Stimulated activated CD8-positive, alpha-beta memory T cell treated with anti-CD3 and anti-CD28 coated beads, Interleukin-15, amount 100 ng/mL, for 4 hours (primary cell): ENCODE results near the gene MOB3C.

Experiments used
- DNase-seq, 2 donors: peaks; one replicate each; pipeline ENCODE4 v3.0.0-alpha.2; 2020; ENCODE audit warnings: low read depth in 2 of 2

MOB3C gene

DNA sequence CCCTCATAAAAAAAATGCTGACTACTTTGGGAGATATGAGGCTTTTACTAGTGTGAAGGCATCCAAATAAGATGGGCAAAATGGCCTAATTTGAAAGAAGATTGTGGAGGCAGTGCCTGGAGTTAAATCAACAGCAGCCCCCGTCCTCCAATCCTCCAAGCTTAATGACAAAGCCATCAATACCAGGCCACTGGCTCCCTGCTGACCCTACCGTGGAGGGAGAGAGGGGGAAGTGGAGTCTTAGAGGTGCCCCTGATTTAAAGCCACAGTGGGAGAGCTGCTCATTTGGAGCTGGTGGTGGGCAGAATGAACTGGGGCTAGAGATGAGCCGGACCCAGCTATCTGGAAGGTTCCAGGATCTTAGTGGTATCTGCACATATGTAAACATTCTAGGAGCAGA, 40.8 kb downstream of the MOB3C start:
- no peak for DNase-seq

GRCh38 chr1:46575300-46575699, 41.3 kb downstream of the MOB3C start:
- no peak for DNase-seq

DNA sequence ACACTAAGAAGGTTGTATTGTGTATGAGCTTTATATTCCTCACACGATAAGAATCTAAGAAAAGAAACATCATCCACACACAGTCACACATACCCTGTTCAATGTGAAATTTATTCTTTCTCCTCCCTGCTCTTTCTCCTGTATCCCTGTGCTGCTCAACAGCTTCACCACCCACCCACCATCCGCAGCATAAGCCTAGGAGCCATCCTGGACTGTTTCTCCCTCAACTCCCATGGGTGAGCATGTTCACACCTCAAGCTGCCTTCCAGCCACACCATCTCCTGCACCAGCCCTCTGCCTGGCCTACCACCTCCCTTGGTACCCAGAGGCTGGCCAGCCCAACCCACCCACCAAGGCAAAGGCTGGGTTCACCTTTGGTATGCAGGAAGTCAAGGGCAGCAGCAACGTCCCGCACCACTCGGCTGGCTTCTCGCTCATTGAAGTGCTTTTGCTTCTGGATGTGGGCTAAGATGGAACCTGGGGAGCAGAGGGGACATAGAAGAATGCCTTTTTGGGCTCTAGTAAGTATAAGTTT, 44.9 kb downstream of the MOB3C start:
- no peak for DNase-seq

DNA sequence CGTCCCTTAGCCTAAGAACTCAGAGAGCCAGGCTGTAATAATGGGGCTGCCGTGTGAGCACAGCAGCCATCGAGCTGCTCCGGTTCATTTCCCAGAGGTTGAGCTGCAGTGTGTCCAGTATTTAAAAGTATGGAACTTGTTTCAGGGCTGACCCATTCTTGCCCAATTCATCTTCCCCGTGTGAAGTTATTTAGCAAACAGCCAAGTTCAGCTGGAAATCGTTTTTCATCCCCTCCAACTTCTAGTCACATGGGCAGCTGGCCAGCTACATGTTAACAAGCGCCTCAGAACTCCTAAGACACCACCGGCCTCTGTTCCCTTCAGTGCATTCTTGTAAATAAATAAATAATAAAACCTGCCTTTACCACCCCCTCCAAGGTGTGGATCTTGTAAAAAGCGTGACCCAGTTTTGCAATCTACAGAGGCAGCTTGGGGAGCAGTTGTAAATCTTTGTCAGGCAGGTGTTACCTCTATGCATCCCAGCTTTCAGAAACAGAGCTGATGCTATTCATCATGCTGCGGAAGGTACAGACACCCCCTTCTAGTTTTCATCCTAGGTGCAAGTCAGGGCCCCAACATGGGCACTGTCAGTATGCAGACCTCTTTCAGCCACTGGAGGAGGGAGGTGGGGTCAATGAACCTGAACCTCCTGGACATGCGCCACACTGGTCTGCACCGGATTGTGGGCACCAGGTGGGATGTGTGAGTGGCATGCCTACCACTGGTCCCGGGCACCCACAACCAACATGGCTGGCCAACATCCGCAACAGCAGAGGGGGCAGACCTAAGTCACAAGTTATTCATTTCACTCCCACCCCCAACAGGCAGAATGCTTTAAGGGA, 46.5 kb downstream of the MOB3C start:
- no peak for DNase-seq

DNA sequence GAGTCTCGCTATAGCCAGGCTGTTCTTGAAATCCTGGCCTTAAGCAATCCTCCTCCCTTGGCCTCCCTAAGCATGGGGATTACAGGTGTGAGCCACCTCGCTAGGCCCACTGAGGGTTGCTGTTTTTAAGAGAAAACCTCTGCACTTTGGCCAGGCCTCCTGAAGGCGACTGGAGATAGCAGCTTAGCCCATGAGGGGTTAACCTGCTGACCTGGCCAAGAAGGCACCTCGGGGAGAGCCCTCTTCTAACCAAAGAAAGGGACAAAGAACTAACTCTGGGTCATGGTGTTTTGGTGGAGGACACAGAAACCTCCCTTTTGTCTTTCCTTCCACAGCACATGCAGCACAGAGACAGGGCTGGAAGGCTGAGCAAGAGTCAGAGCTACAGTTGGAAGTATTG, 47.5 kb downstream of the MOB3C start:
- no peak for DNase-seq

- no peak for DNase-seq
These were observed 48.1 kb downstream of the MOB3C start for GRCh38 chr1:46568461-46568891.

DNA sequence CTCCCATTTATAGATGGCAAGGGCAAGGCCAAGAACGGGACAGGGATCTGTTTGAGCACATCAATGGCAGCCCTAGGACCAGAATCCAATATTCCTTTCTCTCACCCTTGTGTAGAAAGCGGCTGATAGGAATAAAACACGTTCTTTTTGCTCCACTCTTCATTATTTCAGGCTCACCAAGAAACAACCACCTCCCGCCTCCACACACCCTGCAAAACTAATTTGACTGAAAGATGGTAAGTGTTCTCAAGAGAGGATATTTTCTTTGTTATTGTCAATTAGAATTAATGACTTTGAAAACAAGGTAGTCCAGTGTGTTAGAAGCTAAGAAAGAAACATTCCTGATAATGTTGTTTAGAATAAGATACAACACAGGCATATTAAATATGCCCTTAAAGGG, 53.3 kb downstream of the MOB3C start:
- no peak for DNase-seq

DNA sequence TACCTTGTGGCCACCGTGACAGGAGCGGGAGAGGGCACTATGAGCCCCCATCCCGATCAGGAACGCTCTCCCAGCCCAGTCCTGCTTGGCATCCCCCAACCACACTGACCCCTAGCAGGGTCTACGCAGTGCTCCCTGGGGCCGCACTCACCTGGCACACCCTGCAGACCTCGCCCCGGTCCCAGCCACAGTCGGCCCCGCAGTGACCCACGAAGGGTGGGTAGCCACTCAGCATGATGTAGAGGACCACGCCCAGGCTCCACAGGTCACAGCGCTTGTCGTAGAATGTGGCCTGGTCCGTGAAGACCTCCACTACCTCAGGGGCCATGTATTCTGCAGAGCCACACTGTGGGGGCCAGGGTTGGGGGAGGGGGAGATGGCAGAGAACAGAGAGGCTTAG, 54.1 kb downstream of the MOB3C start:
- DNase-seq, result no peak

- no peak for DNase-seq
These were observed 57.6 kb downstream of the MOB3C start for GRCh38 chr1:46558966-46559365.

GRCh38 chr1:46558141-46558963, 58.3 kb downstream of the MOB3C start:
- DNase-seq, result no peak
